Lower leg skin (tissue), 4 donors: ENCODE data around the gene TAMALIN. TPM values are rescaled to one million over a fixed set of nuclear protein-coding genes. Genes with fewer than 3 reads are reported as not detected.

Experiments
- DNase-seq, 2 donors: peaks; one replicate each; pipeline ENCODE4 v3.0.0-alpha.2; 2019; ENCODE audit warnings: low spot score in 2 of 2
- H3K4me3 ChIP-seq: fragments of 200-600 bp; sonication (generic); 2 replicates; pipeline ENCODE4 v1.5.1; 2017; ENCODE audit warnings: mild to moderate bottlenecking, low read depth; ENCODE audit not compliant: poor library complexity, severe bottlenecking
- CTCF ChIP-seq, 3 donors: fragments of 450-650 bp; IDR thresholded peaks; one replicate each; pipeline ENCODE4 v1.5.1; 2016; ENCODE audit warnings: antibody characterized with exemption in 3 of 3, mild to moderate bottlenecking in 3 of 3, moderate library complexity in 2 of 3
- POLR2A ChIP-seq, 2 donors: fragments of 450-650 bp; IDR thresholded peaks; one replicate each; pipeline ENCODE4 v1.6.1; 2016 to 2017; ENCODE audit warnings: antibody characterized with exemption in 2 of 2, mild to moderate bottlenecking in 1 of 2, moderate library complexity in 1 of 2
- WGBS, 2 donors: methylation state at CpG; one replicate each; pipeline ENCODE4 v1.1.5; 2018; 5-methylcytosine and 5-hydroxymethylcytosine counted together
- intact Hi-C: fragments of 100-400 bp; cut with DNase I; formaldehyde crosslinking; loops from one replicate; pipeline ENCODE4 v1.15.0; 2023; ENCODE audit warnings: low total_unique reads
- total RNA-seq, 4 donors: library from RNA; depleted of rRNA; stranded (reverse); fragments of >200 nt; gene quantifications; one replicate each; pipeline ENCODE4 v1.1.0, GENCODE V29; 2016

Gene TAMALIN
- total RNA-seq, 4 donors from 2014 or later, result 14.6 to 34.2 (median 25.9) TPM

- no peak overlapping the region for H3K4me3 ChIP-seq
- DNase-seq, result no peak
- intact Hi-C loops, result no loop called here
- WGBS, 2 donors, result 75 to 77% methylated on average over 4 of the region's 4 CpGs
- TF ChIP-seq CTCF (IDR thresholded peaks at IDR 0.05) (no peak), POLR2A (IDR thresholded peaks at IDR 0.05) (no peak)
Measured at GRCh38 chr12:52018433-52019112, 11.8 kb downstream of the TAMALIN start.

GRCh38 chr12:52019113-52019770 is 12.5 kb downstream of the TAMALIN start:
- no peak for TF ChIP-seq CTCF (IDR thresholded peaks at IDR 0.05)
- no peak for TF ChIP-seq POLR2A (IDR thresholded peaks at IDR 0.05)
- WGBS, 2 donors, result 74 to 81% methylated on average over 11 to 12 of the region's 13 CpGs
- no peak overlapping the region for H3K4me3 ChIP-seq
- intact Hi-C loops, result no loop called here
- no peak for DNase-seq

GRCh38 chr12:52020539-52021336 is 14.0 kb downstream of the TAMALIN start:
- intact Hi-C loops, result no loop called here
- TF ChIP-seq POLR2A (IDR thresholded peaks at IDR 0.05) (no peak), CTCF (IDR thresholded peaks at IDR 0.05) (no peak)
- 45 to 46% methylated on average over 9 of the region's 9 CpGs for WGBS, 2 donors
- DNase-seq, result peak in 1 of 2 donors; percentile 89
- H3K4me3 ChIP-seq, result no peak overlapping the region

- peak overlapping the region; percentile 22 for H3K4me3 ChIP-seq
- DNase-seq, result peak in 1 of 2 donors; percentile 86
- intact Hi-C loops, result no loop called here
- no peak for TF ChIP-seq CTCF (IDR thresholded peaks at IDR 0.05)
- TF ChIP-seq POLR2A (IDR thresholded peaks at IDR 0.05), result no peak
- WGBS, 2 donors, result 21 to 32% methylated on average over 14 of the region's 14 CpGs
Measured at GRCh38 chr12:52022841-52023181, 16.1 kb downstream of the TAMALIN start.

- peak; percentile 82 to 98 for DNase-seq
- WGBS, 2 donors, result 1% methylated on average over 41 to 60 of the region's 70 CpGs
- intact Hi-C loops, result no loop called here
- H3K4me3 ChIP-seq, result peak overlapping the region; percentile 22
- TF ChIP-seq POLR2A (IDR thresholded peaks at IDR 0.05) (no peak), CTCF (IDR thresholded peaks at IDR 0.05) (peak in 1 of 3 donors; percentile 91)
Measured at GRCh38 chr12:52023182-52023975, 16.6 kb downstream of the TAMALIN start.
